Liver (tissue), 3 donors: ENCODE data around the gene HIVEP3.

Experiments
- JUND ChIP-seq, 2 donors: IDR thresholded peaks; 2 replicates each; pipeline ENCODE4 v1.6.1; 2016; ENCODE audit warnings: antibody characterized with exemption in 2 of 2
- RXRA ChIP-seq, 2 donors: IDR thresholded peaks; 2 replicates each; pipeline ENCODE4 v1.6.1; 2017 to 2018; ENCODE audit warnings: antibody characterized with exemption in 2 of 2, mild to moderate bottlenecking in 1 of 2
- SP1 ChIP-seq: IDR thresholded peaks from 2 replicates; pipeline ENCODE4 v1.6.1; 2018; ENCODE audit warnings: antibody characterized with exemption, mild to moderate bottlenecking
- TAF1 ChIP-seq: conservative IDR thresholded peaks from 2 replicates; pipeline ENCODE4 v1.6.1; 2016; ENCODE audit warnings: antibody characterized with exemption, mild to moderate bottlenecking
- TF ChIP-seq, protein P1 (sequence below): fragments of 150-350 bp; IDR thresholded peaks from 2 replicates; pipeline ENCODE4 v1.5.1; 2017; ENCODE audit warnings: improper control_type of control experiment, low read depth, low read length; ENCODE audit not compliant: missing input control
- donor health status: healthy.
- donor health status: healthy.

DNA sequence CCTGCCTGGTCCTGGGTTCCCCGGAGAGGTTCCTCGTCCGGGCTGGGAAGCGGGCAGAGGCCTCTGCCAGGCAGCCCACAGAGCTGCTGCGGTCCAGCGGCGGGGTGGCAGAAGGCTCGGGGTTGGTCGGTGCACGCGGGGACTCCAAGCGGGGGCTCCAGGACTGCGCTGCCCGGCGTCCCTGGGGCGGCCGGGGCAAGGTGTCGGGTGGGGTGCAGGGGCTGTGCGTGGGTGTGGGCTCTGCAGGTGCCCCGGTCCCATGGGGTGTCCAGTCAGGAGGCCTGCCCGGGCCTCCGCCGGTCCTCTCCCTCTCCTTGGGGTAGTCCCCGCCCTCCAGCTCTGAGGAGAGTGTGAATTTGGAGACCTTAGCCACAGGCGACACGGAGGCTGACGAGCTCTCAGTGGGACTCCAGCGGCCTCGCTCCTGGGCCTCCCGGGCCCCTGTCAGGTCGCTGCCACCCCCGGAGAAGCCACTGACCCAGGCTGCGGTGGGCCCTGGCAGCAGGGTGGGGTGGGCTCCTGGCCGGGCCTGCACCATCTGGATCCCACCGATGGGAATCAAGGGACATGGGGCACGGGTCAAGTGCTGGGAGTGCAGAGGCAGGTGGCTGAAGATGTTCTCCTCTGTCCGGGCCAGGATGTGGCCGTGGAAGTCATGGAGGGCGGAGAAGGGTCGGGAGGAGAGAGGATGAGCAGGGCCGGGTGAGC, 408.0 kb downstream of the HIVEP3 start:
- TF ChIP-seq, protein P1, sequence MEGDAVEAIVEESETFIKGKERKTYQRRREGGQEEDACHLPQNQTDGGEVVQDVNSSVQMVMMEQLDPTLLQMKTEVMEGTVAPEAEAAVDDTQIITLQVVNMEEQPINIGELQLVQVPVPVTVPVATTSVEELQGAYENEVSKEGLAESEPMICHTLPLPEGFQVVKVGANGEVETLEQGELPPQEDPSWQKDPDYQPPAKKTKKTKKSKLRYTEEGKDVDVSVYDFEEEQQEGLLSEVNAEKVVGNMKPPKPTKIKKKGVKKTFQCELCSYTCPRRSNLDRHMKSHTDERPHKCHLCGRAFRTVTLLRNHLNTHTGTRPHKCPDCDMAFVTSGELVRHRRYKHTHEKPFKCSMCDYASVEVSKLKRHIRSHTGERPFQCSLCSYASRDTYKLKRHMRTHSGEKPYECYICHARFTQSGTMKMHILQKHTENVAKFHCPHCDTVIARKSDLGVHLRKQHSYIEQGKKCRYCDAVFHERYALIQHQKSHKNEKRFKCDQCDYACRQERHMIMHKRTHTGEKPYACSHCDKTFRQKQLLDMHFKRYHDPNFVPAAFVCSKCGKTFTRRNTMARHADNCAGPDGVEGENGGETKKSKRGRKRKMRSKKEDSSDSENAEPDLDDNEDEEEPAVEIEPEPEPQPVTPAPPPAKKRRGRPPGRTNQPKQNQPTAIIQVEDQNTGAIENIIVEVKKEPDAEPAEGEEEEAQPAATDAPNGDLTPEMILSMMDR, result no peak
- TF ChIP-seq TAF1 (no peak), JUND (IDR thresholded peaks at IDR 0.05) (no peak), SP1 (no peak), RXRA (IDR thresholded peaks at IDR 0.05) (no peak)
